Measurements from ENCODE around the gene COMMD1. TPM values are rescaled to one million over a fixed set of nuclear protein-coding genes. Genes with fewer than 3 reads are reported as not detected.
A peak's percentile ranks its signal among the peaks of the same experiment; 100 is the strongest.

The COMMD1 gene
- total and polyA plus RNA-seq, 2 experiments from 2014 or later, result 30.5 to 71.1 TPM

DNA sequence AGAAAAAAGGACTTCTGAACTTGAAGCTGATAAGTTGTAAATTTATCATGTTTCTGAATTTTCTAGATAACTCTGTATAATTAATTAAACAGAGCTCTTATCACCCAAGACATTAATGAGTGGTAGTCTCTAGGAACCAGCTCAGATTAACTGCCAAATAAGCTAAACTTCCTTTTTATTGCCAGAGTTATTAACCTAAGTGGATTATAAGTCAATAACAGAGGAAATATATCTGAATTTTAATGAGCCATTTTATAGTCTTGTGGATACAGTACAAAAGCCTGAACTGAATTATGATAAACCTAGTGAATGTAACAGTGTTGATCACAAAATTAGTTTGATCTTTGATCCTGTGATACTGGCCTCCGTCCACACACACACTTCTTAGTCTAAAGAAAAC, 111.5 kb downstream of the COMMD1 start:
- no peak overlapping the region for H3K27ac ChIP-seq
- H3K79me2 ChIP-seq, result no peaks in the 10 kb centered on the region
- no peaks in the 10 kb centered on the region for H3K9me2 ChIP-seq (replicated peaks; ENCODE audit: insufficient read depth)
- no peak for TF ChIP-seq EZH2 (IDR thresholded peaks at IDR 0.05; ENCODE audit: borderline replicate concordance)
- no peak for TF ChIP-seq EZH2phosphoT487 (IDR thresholded peaks at IDR 0.05; ENCODE audit: low read depth, severe bottlenecking, unreplicated experiment)
- TF ChIP-seq, protein P1, sequence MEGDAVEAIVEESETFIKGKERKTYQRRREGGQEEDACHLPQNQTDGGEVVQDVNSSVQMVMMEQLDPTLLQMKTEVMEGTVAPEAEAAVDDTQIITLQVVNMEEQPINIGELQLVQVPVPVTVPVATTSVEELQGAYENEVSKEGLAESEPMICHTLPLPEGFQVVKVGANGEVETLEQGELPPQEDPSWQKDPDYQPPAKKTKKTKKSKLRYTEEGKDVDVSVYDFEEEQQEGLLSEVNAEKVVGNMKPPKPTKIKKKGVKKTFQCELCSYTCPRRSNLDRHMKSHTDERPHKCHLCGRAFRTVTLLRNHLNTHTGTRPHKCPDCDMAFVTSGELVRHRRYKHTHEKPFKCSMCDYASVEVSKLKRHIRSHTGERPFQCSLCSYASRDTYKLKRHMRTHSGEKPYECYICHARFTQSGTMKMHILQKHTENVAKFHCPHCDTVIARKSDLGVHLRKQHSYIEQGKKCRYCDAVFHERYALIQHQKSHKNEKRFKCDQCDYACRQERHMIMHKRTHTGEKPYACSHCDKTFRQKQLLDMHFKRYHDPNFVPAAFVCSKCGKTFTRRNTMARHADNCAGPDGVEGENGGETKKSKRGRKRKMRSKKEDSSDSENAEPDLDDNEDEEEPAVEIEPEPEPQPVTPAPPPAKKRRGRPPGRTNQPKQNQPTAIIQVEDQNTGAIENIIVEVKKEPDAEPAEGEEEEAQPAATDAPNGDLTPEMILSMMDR (IDR thresholded peaks at IDR 0.05; ENCODE audit: poor library complexity), result no peak
- WGBS (ENCODE audit: low lambda C conversion rate, missing lambda C conversion rate), result 59% methylated on average over 1 of the region's 1 CpG
- H4K20me1 ChIP-seq (ENCODE audit: insufficient read depth, poor library complexity, severe bottlenecking), result no peaks in the 10 kb centered on the region
- no peaks in the 10 kb centered on the region for H3K9me3 ChIP-seq (ENCODE audit: low read depth)
- no peak overlapping the region for H3K4me2 ChIP-seq
- H3K27me3 ChIP-seq, result no peaks in the 10 kb centered on the region
- no peaks in the 10 kb centered on the region for H3K36me3 ChIP-seq (replicated peaks; ENCODE audit: insufficient read depth, low read depth)
- H3K4me1 ChIP-seq (ENCODE audit: insufficient read depth), result no peaks in the 10 kb centered on the region
- no peak overlapping the region for H2AFZ ChIP-seq
- DNase-seq (ENCODE audit: low spot score), result no peak
- H3K4me3 ChIP-seq, result no peak overlapping the region

- peaks cover 3% of the 10 kb centered on the region for H3K79me2 ChIP-seq
- no peaks in the 10 kb centered on the region for H3K27me3 ChIP-seq
- H3K9me2 ChIP-seq (replicated peaks; ENCODE audit: insufficient read depth), result no peaks in the 10 kb centered on the region
- H3K4me2 ChIP-seq, result no peak overlapping the region
- no peak for DNase-seq (ENCODE audit: low spot score)
- H3K36me3 ChIP-seq (replicated peaks; ENCODE audit: insufficient read depth, low read depth), result no peaks in the 10 kb centered on the region
- H3K9me3 ChIP-seq (ENCODE audit: low read depth), result no peaks in the 10 kb centered on the region
- no peaks in the 10 kb centered on the region for H3K4me1 ChIP-seq (ENCODE audit: insufficient read depth)
- 91% methylated on average over 3 of the region's 3 CpGs for WGBS (ENCODE audit: low lambda C conversion rate, missing lambda C conversion rate)
- no peak overlapping the region for H3K4me3 ChIP-seq
- H4K20me1 ChIP-seq (ENCODE audit: insufficient read depth, poor library complexity, severe bottlenecking), result no peaks in the 10 kb centered on the region
- peak overlapping the region; percentile 12 for H3K27ac ChIP-seq
- TF ChIP-seq, protein P1 (IDR thresholded peaks at IDR 0.05; ENCODE audit: poor library complexity), result no peak
- TF ChIP-seq EZH2 (IDR thresholded peaks at IDR 0.05; ENCODE audit: borderline replicate concordance), result no peak
- TF ChIP-seq EZH2phosphoT487 (IDR thresholded peaks at IDR 0.05; ENCODE audit: low read depth, severe bottlenecking, unreplicated experiment), result no peak
- H2AFZ ChIP-seq, result no peak overlapping the region
Observed at GRCh38 chr2:62029910-62030309, 124.4 kb downstream of the COMMD1 start.

DNA sequence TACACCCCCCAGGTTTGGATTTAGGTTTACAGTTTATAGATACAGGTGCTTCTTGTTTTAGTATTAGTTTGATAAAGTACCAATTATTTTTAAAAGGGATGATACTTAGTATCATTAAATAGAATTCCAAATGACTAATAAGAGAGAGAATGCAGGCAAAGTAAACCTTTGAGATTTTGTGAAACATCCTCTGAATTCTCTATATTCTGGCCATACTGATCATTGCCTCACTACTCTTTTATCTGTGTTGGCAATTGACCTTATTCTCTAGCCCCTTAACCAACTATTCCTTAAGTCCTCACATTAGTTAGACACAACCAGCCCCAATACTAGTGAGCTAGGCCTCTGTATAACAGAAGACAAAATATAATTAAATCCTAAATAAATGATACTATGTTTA, 125.4 kb downstream of the COMMD1 start:
- no peaks in the 10 kb centered on the region for H3K36me3 ChIP-seq (replicated peaks; ENCODE audit: insufficient read depth, low read depth)
- TF ChIP-seq EZH2 (IDR thresholded peaks at IDR 0.05; ENCODE audit: borderline replicate concordance) (no peak), EZH2phosphoT487 (IDR thresholded peaks at IDR 0.05; ENCODE audit: low read depth, severe bottlenecking, unreplicated experiment) (no peak)
- TF ChIP-seq, protein P1 (IDR thresholded peaks at IDR 0.05; ENCODE audit: poor library complexity), result no peak
- H3K4me1 ChIP-seq (ENCODE audit: insufficient read depth), result no peaks in the 10 kb centered on the region
- DNase-seq (ENCODE audit: low spot score), result no peak
- no peaks in the 10 kb centered on the region for H3K27me3 ChIP-seq
- no peak overlapping the region for H3K27ac ChIP-seq
- no peak overlapping the region for H3K4me2 ChIP-seq
- no peaks in the 10 kb centered on the region for H3K9me3 ChIP-seq (ENCODE audit: low read depth)
- no peak overlapping the region for H3K4me3 ChIP-seq
- H3K79me2 ChIP-seq, result peaks cover 3% of the 10 kb centered on the region
- H2AFZ ChIP-seq, result no peak overlapping the region
- no peaks in the 10 kb centered on the region for H4K20me1 ChIP-seq (ENCODE audit: insufficient read depth, poor library complexity, severe bottlenecking)
- H3K9me2 ChIP-seq (replicated peaks; ENCODE audit: insufficient read depth), result no peaks in the 10 kb centered on the region

DNA sequence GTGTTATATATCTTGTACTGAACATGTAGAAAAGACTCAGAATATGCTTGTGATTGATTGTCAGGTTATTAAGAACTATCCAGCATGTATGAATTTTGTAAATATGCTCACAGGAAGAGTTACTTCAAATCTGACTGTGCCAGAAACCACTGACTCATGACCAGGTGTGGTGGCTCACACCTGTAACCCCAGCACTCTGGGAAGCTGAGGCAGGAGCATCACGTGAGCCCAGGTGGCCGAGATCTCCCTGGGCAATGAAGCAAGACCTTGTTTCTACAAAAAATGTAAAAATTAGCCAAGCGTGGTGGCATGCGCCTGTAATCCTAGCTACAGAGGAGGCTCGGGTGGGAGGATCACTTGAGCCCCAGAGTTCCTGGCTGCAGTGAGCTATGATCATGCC, 126.6 kb downstream of the COMMD1 start:
- Histone ChIP-seq H3K27ac (no peak overlapping the region), H4K20me1 (ENCODE audit: insufficient read depth, poor library complexity, severe bottlenecking) (no peaks in the 10 kb centered on the region), H3K9me3 (ENCODE audit: low read depth) (no peaks in the 10 kb centered on the region), H2AFZ (no peak overlapping the region), H3K36me3 (replicated peaks; ENCODE audit: insufficient read depth, low read depth) (no peaks in the 10 kb centered on the region), H3K79me2 (peaks cover 3% of the 10 kb centered on the region), H3K4me3 (no peak overlapping the region), H3K27me3 (no peaks in the 10 kb centered on the region), H3K9me2 (replicated peaks; ENCODE audit: insufficient read depth) (no peaks in the 10 kb centered on the region), H3K4me1 (ENCODE audit: insufficient read depth) (no peaks in the 10 kb centered on the region), H3K4me2 (no peak overlapping the region)
- no peak for TF ChIP-seq EZH2phosphoT487 (IDR thresholded peaks at IDR 0.05; ENCODE audit: low read depth, severe bottlenecking, unreplicated experiment)
- TF ChIP-seq, protein P1 (IDR thresholded peaks at IDR 0.05; ENCODE audit: poor library complexity), result no peak
- no peak for TF ChIP-seq EZH2 (IDR thresholded peaks at IDR 0.05; ENCODE audit: borderline replicate concordance)
- 93% methylated on average over 5 of the region's 5 CpGs for WGBS (ENCODE audit: low lambda C conversion rate, missing lambda C conversion rate)
- no peak for DNase-seq (ENCODE audit: low spot score)

All from hepatocyte (in vitro differentiated cells).